ENCODE measurements around the gene PHKG2.

PHKG2 gene

GRCh38 chr16:30777591-30778297 lies 29.5 kb downstream of the PHKG2 start:
- peaks cover 28% of the 10 kb centered on the region for H3K36me3 Mint-ChIP-seq (ENCODE audit: low read depth)
- no peaks in the 10 kb centered on the region for H3K27me3 Mint-ChIP-seq (ENCODE audit: low read depth)
- H3K27ac Mint-ChIP-seq = peak overlapping the region; percentile 72 to 92 (median 75)
- no peaks in the 10 kb centered on the region for H3K9me3 Mint-ChIP-seq
- H3K4me3 Mint-ChIP-seq = peak overlapping the region; percentile 88 to 91 (median 89)
- TF ChIP-seq CTCF (IDR thresholded peaks at IDR 0.05; ENCODE audit: unreplicated experiment in 3 of 3) = no peak
- H3K4me1 Mint-ChIP-seq = peaks cover 27% of the 10 kb centered on the region

GRCh38 chr16:30778549-30779244 lies 30.5 kb downstream of the PHKG2 start:
- no peaks in the 10 kb centered on the region for H3K9me3 Mint-ChIP-seq
- peaks cover 27% of the 10 kb centered on the region for H3K4me1 Mint-ChIP-seq
- H3K27me3 Mint-ChIP-seq (ENCODE audit: low read depth) = no peaks in the 10 kb centered on the region
- peaks cover 29% of the 10 kb centered on the region for H3K36me3 Mint-ChIP-seq (ENCODE audit: low read depth)
- H3K4me3 Mint-ChIP-seq = peak overlapping the region; percentile 61 to 91 (median 73)
- TF ChIP-seq CTCF (IDR thresholded peaks at IDR 0.05; ENCODE audit: unreplicated experiment in 3 of 3) = no peak
- H3K27ac Mint-ChIP-seq = peak overlapping the region; percentile 63 to 92 (median 75)

GRCh38 chr16:30779596-30779995 lies 31.4 kb downstream of the PHKG2 start:
- H3K4me1 Mint-ChIP-seq = peaks cover 27% of the 10 kb centered on the region
- peaks cover 29% of the 10 kb centered on the region for H3K36me3 Mint-ChIP-seq (ENCODE audit: low read depth)
- no peaks in the 10 kb centered on the region for H3K27me3 Mint-ChIP-seq (ENCODE audit: low read depth)
- H3K27ac Mint-ChIP-seq = peak overlapping the region in 1 of 3 experiments; percentile 38
- no peaks in the 10 kb centered on the region for H3K9me3 Mint-ChIP-seq
- H3K4me3 Mint-ChIP-seq = peak overlapping the region; percentile 39 to 73 (median 61)
- TF ChIP-seq CTCF (IDR thresholded peaks at IDR 0.05; ENCODE audit: unreplicated experiment in 3 of 3) = no peak

- Mint-ChIP-seq H3K27me3 (ENCODE audit: low read depth) (no peaks in the 10 kb centered on the region), H3K4me1 (peaks cover 31% of the 10 kb centered on the region), H3K36me3 (ENCODE audit: low read depth) (peaks cover 29% of the 10 kb centered on the region), H3K4me3 (peak overlapping the region in 2 of 3 experiments; percentile 28 to 39), H3K9me3 (no peaks in the 10 kb centered on the region), H3K27ac (peak overlapping the region in 1 of 3 experiments; percentile 38)
- no peak for TF ChIP-seq CTCF (IDR thresholded peaks at IDR 0.05; ENCODE audit: unreplicated experiment in 3 of 3)
These were observed 31.8 kb downstream of the PHKG2 start for GRCh38 chr16:30780021-30780420.

- Mint-ChIP-seq H3K4me1 (peaks cover 29% of the 10 kb centered on the region), H3K27me3 (ENCODE audit: low read depth) (no peaks in the 10 kb centered on the region), H3K36me3 (ENCODE audit: low read depth) (peaks cover 29% of the 10 kb centered on the region), H3K9me3 (no peaks in the 10 kb centered on the region), H3K4me3 (peak overlapping the region in 1 of 3 experiments; percentile 59), H3K27ac (peak overlapping the region in 1 of 3 experiments; percentile 1)
- TF ChIP-seq CTCF (IDR thresholded peaks at IDR 0.05; ENCODE audit: unreplicated experiment in 3 of 3) = no peak
These were observed 32.3 kb downstream of the PHKG2 start for GRCh38 chr16:30780549-30780948.

All from nephron (organoid).